Upper lobe of left lung (tissue), 6 donors: ENCODE results near the gene PGBD4. TPM values are rescaled to one million over a fixed set of nuclear protein-coding genes. Genes with fewer than 3 reads are reported as not detected.
"Not testable (repeated sequence)": the region's sequence is repeated elsewhere in the genome, so short reads cannot be mapped to it uniquely, and the experiment has no call there.

Experiments
- ATAC-seq, 2 donors: fragments of 200-7000 bp; cut with Tn5 transposase; one replicate each; pipeline ENCODE4 v1.9.1; 2022; ENCODE audit warnings: mild to moderate bottlenecking in 2 of 2, moderate library complexity in 2 of 2; ENCODE audit not compliant: low FRiP score in 2 of 2
- DNase-seq, 2 donors: peaks; one replicate each; pipeline ENCODE4 v3.0.0-alpha.2; 2019 to 2020
- H3K27ac ChIP-seq, 4 donors: fragments of 200-600 bp; sonication (generic); one replicate each; pipeline ENCODE4 v1.5.1; 2016 to 2019
- H3K27me3 ChIP-seq, 4 donors: fragments of 200-600 bp; sonication (generic); one replicate each; pipeline ENCODE4 v1.5.1; 2017 to 2019
- H3K36me3 ChIP-seq, 4 donors: fragments of 200-600 bp; sonication (generic); one replicate each; pipeline ENCODE4 v1.5.1; 2016 to 2019
- H3K4me1 ChIP-seq, 4 donors: fragments of 200-600 bp; sonication (generic); one replicate each; pipeline ENCODE4 v1.5.1; 2018 to 2019
- H3K4me3 ChIP-seq, 4 donors: fragments of 200-600 bp; sonication (generic); one replicate each; pipeline ENCODE4 v1.5.1; 2017 to 2019; ENCODE audit warnings: mild to moderate bottlenecking in 2 of 4, moderate library complexity in 1 of 4
- H3K9me3 ChIP-seq, 4 donors: fragments of 200-600 bp; sonication (generic); one replicate each; pipeline ENCODE4 v1.5.1; 2018 to 2019
- CTCF ChIP-seq, 6 experiments: fragments of 450-650 bp in 4 of 6; fragments of 200-600 bp in 2 of 6; sonication (generic) in 2 of 6; IDR thresholded peaks; one replicate each; pipeline ENCODE4 v1.5.1; 2016 to 2019; ENCODE audit warnings: antibody characterized with exemption in 6 of 6
- EP300 ChIP-seq, 4 donors: sonication (generic); formaldehyde crosslinking; IDR thresholded peaks; one replicate each; pipeline ENCODE4 v1.5.1; 2017; ENCODE audit warnings: antibody characterized with exemption in 4 of 4, control low read depth in 2 of 4
- POLR2A ChIP-seq, 4 donors: fragments of 450-650 bp; IDR thresholded peaks; one replicate each; pipeline ENCODE4 v1.5.1; 2016 to 2017; ENCODE audit warnings: antibody characterized with exemption in 4 of 4, mild to moderate bottlenecking in 2 of 4
- POLR2AphosphoS5 ChIP-seq, 2 donors: sonication (generic); formaldehyde crosslinking; IDR thresholded peaks; one replicate each; pipeline ENCODE4 v1.5.1; 2017; ENCODE audit warnings: antibody characterized with exemption in 2 of 2
- WGBS, 2 donors: methylation state at CpG; one replicate each; pipeline ENCODE4 v1.1.5; 2017 to 2018; 5-methylcytosine and 5-hydroxymethylcytosine counted together
- total RNA-seq, 6 donors: library from RNA; depleted of rRNA in 4 of 6; stranded (reverse); fragments of >200 nt in 4 of 6; gene quantifications; one replicate each; pipeline versions ENCODE4 v1.1.0 to v1.2.1, GENCODE V29; 2016 to 2021
- donor health status: DM: no; HTN: no; CAD: no; lungs with moderate emphysema.
- donor health status: DM: no; HTN: yes; CAD: no; lungs with severe emphysema.

Gene PGBD4
- total RNA-seq, 6 donors from 2014 or later: 0.55 to 5.2 (median 1.2) TPM

GRCh38 chr15:34119291-34119690 lies 17.4 kb downstream of the PGBD4 start:
- Histone ChIP-seq H3K4me3 (no peak overlapping the region), H3K36me3 (no peaks in the 10 kb centered on the region), H3K27me3 (no peaks in the 10 kb centered on the region), H3K4me1 (no peaks in the 10 kb centered on the region), H3K9me3 (no peaks in the 10 kb centered on the region), H3K27ac (no peak overlapping the region)
- ATAC-seq (no peak), DNase-seq (no peak)
- no peak for TF ChIP-seq EP300 (IDR thresholded peaks at IDR 0.05)
- 73 to 74% methylated on average over 4 of the region's 4 CpGs for WGBS, 2 donors

GRCh38 chr15:34120420-34120819 lies 18.5 kb downstream of the PGBD4 start:
- not testable (repeated sequence) for H3K4me1 ChIP-seq, ATAC-seq, H3K27me3 ChIP-seq, DNase-seq, H3K9me3 ChIP-seq, H3K4me3 ChIP-seq, H3K27ac ChIP-seq, H3K36me3 ChIP-seq
- 64 to 72% methylated on average over 2 of the region's 2 CpGs for WGBS, 2 donors

- H3K9me3 ChIP-seq, DNase-seq, H3K4me1 ChIP-seq, H3K36me3 ChIP-seq, ATAC-seq, H3K27ac ChIP-seq, H3K4me3 ChIP-seq, H3K27me3 ChIP-seq: not testable (repeated sequence)
- 80 to 81% methylated on average over 12 of the region's 12 CpGs for WGBS, 2 donors
Measured at GRCh38 chr15:34121786-34122185, 19.9 kb downstream of the PGBD4 start.

GRCh38 chr15:34122771-34123183 lies 20.9 kb downstream of the PGBD4 start:
- Histone ChIP-seq H3K4me1 (no peaks in the 10 kb centered on the region), H3K9me3 (no peaks in the 10 kb centered on the region), H3K27ac (no peak overlapping the region), H3K27me3 (no peaks in the 10 kb centered on the region), H3K36me3 (no peaks in the 10 kb centered on the region), H3K4me3 (no peak overlapping the region)
- ATAC-seq (no peak), DNase-seq (no peak)
- TF ChIP-seq POLR2AphosphoS5 (IDR thresholded peaks at IDR 0.05): no peak
- no peak for TF ChIP-seq EP300 (IDR thresholded peaks at IDR 0.05)
- TF ChIP-seq CTCF (IDR thresholded peaks at IDR 0.05): no peak
- TF ChIP-seq POLR2A (IDR thresholded peaks at IDR 0.05): no peak
- WGBS, 2 donors: 78 to 81% methylated on average over 6 of the region's 6 CpGs

- no peaks in the 10 kb centered on the region for H3K27me3 ChIP-seq
Measured at GRCh38 chr15:34124651-34125050, 22.8 kb downstream of the PGBD4 start.

GRCh38 chr15:34125945-34126344 lies 24.1 kb downstream of the PGBD4 start:
- Histone ChIP-seq H3K4me3 (no peak overlapping the region), H3K27me3 (no peaks in the 10 kb centered on the region), H3K27ac (no peak overlapping the region), H3K36me3 (no peaks in the 10 kb centered on the region), H3K4me1 (no peaks in the 10 kb centered on the region), H3K9me3 (no peaks in the 10 kb centered on the region)
- DNase-seq (no peak), ATAC-seq (no peak)
- 70 to 78% methylated on average over 1 of the region's 1 CpG for WGBS, 2 donors
- TF ChIP-seq CTCF (IDR thresholded peaks at IDR 0.05): no peak
- TF ChIP-seq POLR2AphosphoS5 (IDR thresholded peaks at IDR 0.05): no peak
- TF ChIP-seq POLR2A (IDR thresholded peaks at IDR 0.05): no peak
- no peak for TF ChIP-seq EP300 (IDR thresholded peaks at IDR 0.05)

More at GRCh38 chr15:34124651-34125050, 22.8 kb downstream of the PGBD4 start:
- no peak overlapping the region for H3K27ac ChIP-seq
- WGBS, 2 donors: 79 to 82% methylated on average over 4 of the region's 4 CpGs
- no peak overlapping the region for H3K4me3 ChIP-seq
- no peak for ATAC-seq
- no peaks in the 10 kb centered on the region for H3K36me3 ChIP-seq
- H3K9me3 ChIP-seq: no peaks in the 10 kb centered on the region
- no peaks in the 10 kb centered on the region for H3K4me1 ChIP-seq
- TF ChIP-seq CTCF (IDR thresholded peaks at IDR 0.05) (no peak), EP300 (IDR thresholded peaks at IDR 0.05) (no peak), POLR2AphosphoS5 (IDR thresholded peaks at IDR 0.05) (no peak), POLR2A (IDR thresholded peaks at IDR 0.05) (no peak)
- no peak for DNase-seq
